GM12872 (cell line): ENCODE data around the gene GCHFR.

Source experiments
- TF ChIP-seq, protein P1 (sequence below): IDR thresholded peaks from 3 replicates; pipeline ENCODE4 v1.5.1; 2011; ENCODE audit warnings: low read depth, mild to moderate bottlenecking, low read length, moderate library complexity; ENCODE audit not compliant: insufficient read depth

GCHFR gene

DNA sequence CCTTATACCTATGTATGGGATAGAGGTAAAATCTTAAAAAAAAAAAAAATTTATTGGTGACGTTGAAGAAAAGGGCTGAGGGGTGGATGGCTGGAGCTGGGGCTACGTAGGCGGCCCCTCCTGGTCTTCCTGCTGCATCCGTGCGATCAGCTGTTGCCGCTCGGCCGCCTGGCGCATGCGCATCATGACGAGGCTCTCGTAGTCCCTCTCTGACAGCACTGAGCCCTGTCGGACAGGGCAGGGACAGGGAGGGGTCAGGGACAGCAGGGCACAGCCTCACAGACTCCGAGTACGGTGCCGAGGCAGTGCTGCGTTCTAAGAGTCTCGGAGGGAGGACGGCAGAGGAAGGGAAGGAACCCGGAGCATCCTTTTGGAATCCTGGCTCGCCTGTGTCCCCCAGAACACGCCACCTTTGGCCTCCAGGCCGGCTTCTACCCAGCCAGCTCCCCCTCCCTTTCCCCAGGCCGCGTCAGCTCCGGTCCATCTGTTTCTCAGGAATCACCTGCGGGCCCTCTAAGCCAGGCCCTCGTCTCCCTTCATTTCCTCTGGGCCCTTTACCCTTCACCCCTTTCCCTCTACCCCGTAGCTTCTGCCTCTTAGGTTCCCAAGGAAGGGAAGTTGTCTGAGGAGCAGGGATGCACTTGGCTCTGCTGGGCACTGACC lies 4.1 kb downstream of the GCHFR start:
- TF ChIP-seq, protein P1, sequence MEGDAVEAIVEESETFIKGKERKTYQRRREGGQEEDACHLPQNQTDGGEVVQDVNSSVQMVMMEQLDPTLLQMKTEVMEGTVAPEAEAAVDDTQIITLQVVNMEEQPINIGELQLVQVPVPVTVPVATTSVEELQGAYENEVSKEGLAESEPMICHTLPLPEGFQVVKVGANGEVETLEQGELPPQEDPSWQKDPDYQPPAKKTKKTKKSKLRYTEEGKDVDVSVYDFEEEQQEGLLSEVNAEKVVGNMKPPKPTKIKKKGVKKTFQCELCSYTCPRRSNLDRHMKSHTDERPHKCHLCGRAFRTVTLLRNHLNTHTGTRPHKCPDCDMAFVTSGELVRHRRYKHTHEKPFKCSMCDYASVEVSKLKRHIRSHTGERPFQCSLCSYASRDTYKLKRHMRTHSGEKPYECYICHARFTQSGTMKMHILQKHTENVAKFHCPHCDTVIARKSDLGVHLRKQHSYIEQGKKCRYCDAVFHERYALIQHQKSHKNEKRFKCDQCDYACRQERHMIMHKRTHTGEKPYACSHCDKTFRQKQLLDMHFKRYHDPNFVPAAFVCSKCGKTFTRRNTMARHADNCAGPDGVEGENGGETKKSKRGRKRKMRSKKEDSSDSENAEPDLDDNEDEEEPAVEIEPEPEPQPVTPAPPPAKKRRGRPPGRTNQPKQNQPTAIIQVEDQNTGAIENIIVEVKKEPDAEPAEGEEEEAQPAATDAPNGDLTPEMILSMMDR, result no peak

DNA sequence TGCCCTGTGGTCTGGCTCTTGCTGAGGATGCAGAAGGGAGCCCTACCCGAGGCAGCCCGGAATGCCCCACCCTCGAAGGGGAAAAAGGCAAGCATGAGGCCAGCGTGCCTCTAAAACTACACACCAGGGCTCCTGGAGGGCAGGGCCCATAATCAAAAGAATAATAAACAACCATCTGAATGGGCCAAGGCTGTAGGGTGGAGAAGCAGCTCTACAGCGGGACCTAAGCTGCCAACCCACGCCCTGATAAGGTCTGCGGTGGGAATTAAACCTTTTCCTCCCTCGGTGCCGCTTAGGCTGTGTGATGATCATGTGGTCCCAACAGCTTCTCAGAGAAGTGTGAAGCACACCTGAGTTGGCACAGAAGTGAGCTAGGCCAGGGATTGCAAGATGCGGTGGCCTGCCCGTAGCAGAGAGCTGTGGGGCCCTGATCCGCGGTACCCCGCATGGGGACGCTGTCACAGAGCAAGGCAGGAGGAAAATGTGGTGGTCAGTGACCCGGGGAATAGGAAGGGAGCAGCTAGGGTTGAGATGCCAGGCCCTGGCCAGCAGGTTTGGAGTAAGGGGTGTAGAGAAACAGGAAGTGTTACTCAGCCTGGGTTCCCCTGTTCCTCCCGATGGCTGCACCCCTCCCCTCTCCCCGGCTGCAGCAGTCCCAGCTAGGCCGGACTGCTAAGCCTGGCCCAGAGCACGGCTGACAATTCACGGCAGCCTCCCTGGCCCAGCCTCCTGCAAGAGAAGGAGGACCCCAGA lies 4.8 kb downstream of the GCHFR start:
- TF ChIP-seq, protein P1, result peak; percentile 45

DNA sequence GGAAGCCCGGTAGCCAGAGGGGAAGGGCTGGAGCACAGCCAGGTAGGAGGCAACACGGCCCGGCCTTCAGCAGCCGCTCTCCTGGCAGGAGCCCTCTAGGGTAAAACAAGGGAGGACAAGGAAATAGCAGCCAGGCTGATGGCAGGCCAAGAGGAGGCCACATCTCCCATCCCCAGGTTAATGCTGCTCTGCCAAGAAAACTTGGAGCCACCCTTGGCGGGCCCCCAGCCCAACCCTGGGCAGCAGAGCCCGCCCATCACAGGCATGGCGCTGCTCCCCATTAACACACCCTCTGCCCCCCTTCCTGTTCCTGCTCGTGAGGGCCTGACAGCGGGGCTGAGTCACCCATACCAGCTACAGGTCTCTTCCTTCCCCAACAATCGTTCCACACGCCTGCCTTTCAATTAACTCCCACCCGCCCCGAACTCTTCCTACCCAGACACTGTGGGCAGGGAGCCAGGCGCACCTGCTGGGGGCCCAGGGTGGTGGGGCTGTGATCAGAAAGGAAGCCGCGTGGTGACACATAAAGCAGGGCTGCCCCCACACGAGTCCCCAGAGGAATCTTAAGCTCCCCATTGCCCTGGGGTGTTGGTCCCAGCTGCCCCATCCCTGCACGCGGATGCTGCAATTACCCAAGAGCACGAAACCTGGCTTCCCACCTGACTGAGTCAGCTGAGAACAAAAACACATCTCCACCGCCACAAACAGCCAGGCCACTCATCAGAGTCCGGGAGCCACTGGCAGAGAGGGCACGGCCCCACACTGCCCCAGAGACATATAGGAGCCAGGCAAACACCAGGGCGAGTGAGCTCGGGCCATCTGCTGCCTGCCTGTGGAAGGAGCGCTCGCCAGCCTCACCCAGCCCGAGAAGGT lies 5.6 kb downstream of the GCHFR start, which contains the start of gene C15orf62:
Gene C15orf62 (plus strand): TSS at position 707 of the 873 bp plus-strand sequence. CDS start 516 bp downstream, outside the sequence.
- TF ChIP-seq, protein P1, result no peak

DNA sequence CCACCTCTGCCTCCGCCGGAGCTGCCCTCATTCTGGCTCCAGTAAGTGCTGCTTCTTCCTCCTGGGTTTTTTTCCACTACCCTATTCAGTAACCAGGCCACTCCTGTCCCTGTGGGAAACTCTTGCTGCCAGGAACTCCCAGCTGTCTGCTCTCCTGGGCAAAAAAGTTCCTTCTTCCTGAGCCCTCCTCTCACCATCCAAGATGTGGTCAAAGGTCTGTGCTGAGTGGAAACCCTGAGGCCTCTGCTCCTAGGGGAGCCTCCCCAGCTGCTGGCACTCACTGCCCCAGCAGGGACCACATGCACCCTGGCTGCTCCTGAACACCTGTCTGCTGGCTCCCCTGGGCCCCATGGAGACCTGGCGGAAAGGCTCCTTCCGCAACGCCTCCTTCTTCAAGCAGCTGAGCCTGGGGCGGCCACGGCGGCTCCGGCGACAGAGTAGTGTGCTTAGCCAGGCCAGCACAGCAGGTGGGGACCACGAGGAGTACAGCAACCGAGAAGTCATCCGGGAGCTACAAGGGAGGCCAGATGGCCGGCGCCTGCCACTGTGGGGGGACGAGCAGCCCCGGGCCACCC lies 6.4 kb downstream of the GCHFR start:
- TF ChIP-seq, protein P1, result no peak

DNA sequence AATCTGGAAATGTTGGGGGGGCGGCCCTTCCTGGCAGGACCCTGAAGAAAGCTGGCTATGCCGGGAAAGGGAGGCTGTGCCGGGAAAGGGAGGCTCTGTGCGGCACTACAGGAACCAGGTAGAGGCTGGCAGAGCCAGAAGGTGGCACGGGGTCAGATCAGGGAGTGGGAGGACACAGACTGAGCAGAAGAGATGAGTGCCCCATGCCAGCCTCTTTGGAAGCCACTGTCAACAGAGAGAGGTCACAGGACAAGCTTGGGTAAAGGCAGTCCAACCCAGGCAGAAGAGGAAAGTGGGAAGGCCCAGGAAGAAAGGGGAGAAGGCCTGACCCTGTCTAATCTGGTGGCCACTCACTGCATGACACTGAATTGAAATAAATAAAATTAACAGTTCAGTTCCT lies 7.4 kb downstream of the GCHFR start:
- TF ChIP-seq, protein P1, result no peak

DNA sequence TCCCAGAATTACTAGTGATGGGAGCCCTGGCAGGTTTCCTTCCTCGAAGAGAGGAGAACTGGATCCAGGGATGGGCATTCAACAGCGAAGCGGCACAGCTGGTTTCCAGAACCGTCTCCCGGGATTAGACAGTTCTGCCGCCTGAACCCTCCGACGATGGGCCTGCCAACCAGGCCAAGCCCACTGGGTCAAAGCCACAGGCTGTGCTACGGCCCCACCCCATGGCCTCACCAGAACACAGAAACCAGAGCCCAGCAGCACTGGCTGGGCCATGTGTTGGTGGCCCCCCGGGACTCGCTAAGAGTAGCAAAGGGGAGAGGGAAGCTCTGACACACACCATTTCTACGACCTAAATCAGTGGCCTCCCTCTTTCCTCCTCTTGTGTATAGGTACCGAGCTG lies 8.1 kb downstream of the GCHFR start:
- TF ChIP-seq, protein P1, result no peak

DNA sequence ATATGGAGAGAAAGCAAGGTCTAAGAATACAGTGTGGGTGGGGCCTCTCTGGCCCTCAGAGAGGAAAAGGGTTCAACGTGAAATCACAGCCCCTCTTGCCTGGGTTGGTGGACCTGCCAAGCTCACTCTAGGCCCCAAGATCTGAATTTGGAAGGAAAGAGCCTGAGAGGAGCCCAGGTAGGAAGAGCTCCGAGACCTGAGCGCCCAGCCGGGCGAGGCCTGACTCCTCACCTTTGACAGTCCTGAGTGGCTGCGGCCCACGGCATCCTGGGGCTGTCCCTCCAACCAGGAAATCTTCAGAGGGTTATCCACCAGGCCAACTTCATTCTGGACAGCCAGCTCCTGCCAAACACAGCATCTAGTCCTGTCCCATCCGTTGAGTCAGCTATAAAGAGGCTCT lies 9.6 kb downstream of the GCHFR start:
- TF ChIP-seq, protein P1, result no peak
